Measurements from ENCODE around the gene FBXO31. TPM values are rescaled to one million over a fixed set of nuclear protein-coding genes. Genes with fewer than 3 reads are reported as not detected.

FBXO31 gene
- total and polyA plus RNA-seq, 10 of the 15 experiments (the other 5 are each of a cell fraction or from before 2014, with no cell fraction given) = 0.19 to 33.1 (median 10.3) TPM

DNA sequence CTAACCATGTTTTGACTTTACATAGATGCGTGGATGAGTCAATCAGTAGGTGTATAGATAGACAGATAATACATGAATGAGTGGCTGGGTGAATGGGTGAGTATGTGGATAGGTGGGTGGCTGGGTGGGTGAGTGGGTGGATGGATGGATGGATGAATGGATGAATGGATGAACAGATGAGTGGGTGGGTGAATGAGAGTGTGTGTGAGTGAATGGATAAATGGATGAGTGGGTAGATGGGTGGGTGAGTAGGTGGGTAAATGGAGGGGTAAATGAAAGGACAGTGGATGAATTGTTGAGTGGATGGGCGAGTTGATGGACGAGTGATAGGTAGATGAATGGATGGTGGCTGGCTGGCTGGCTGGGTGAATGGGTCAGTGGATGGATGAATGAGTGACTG lies 89.6 kb downstream of the FBXO31 start (continued):
- TF ChIP-seq E2F8 (IDR thresholded peaks at IDR 0.05; ENCODE audit: low read depth, partially characterized antibody) (no peak), TCF12 (IDR thresholded peaks at IDR 0.05; ENCODE audit: low read depth, low read length) (no peak)

DNA sequence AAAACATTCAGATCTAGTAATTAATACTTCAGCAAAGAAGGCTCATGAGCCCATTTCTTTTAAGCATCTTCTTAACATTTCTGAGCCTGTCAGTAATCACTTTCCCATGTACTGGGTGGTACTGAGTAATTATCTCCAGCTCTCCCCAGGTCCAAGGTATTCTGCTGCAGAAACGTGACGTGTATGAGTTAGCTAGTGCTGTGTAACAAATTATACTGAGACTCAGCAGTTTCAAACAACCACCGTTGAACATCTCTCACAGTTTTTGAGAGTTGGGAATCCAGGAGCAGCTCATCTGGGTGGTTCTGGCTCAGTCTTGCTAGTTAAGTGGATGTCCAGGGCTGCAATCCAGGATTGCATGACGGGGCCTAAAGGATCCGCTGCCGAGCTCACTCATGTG lies 91.6 kb downstream of the FBXO31 start:
- H3K4me2 ChIP-seq (ENCODE audit: control insufficient read depth, insufficient read depth) = no peak overlapping the region
- ChIA-PET CTCF (interaction anchor here (1.1 kb wide), 1 partner anchor 9 kb away, joined by 3 read pairs; no protein-coding TSS in a partner anchor), POLR2A (no interaction called here), RAD21 (ENCODE audit: unreplicated experiment) (no interaction called here), SMC1A (ENCODE audit: uncharacterized antibody, unreplicated experiment) (no interaction called here)
- BruUV-seq (replicated peaks) = no TSS peak
- no peak overlapping the region for H3K9ac ChIP-seq (ENCODE audit: control insufficient read depth, insufficient read depth, low read length)
- H3K27ac ChIP-seq (ENCODE audit: control insufficient read depth, insufficient read depth) = no peak overlapping the region
- no peaks in the 10 kb centered on the region for H3K79me2 ChIP-seq (ENCODE audit: control insufficient read depth, insufficient read depth, low read length)
- WGBS (ENCODE audit: insufficient coverage, insufficient replicate concordance, low lambda C conversion rate, missing lambda C conversion rate) = 72% methylated on average over 6 of the region's 6 CpGs
- no peaks in the 10 kb centered on the region for H3K36me3 ChIP-seq (ENCODE audit: control insufficient read depth in 2 of 2, insufficient read depth in 2 of 2, low read length in 1 of 2)
- intact Hi-C loops (cut with micrococcal nuclease; ENCODE audit: unreplicated experiment) (no loop called here), in situ Hi-C loops (cut with MboI) (no loop called here)
- H4K20me1 ChIP-seq (ENCODE audit: control insufficient read depth, insufficient read depth) = no peaks in the 10 kb centered on the region
- no peaks in the 10 kb centered on the region for H3K27me3 ChIP-seq (replicated peaks in 1 of 2; ENCODE audit: control insufficient read depth in 2 of 2, insufficient read depth in 2 of 2, low read length in 1 of 2)
- no peaks in the 10 kb centered on the region for H3K4me1 ChIP-seq (ENCODE audit: control insufficient read depth, insufficient read depth, low read length)
- no peak overlapping the region for H3K4me3 ChIP-seq
- ATAC-seq = no peak
- no peak overlapping the region for H2AFZ ChIP-seq (ENCODE audit: control insufficient read depth, low read depth, low read length)
- no peak for DNase-seq (ENCODE audit: low read depth, low spot score)
- H3K9me3 ChIP-seq (replicated peaks; ENCODE audit: control insufficient read depth, insufficient read depth, low read length) = no peaks in the 10 kb centered on the region; the same call in 2 of the 3 replicates
- FAIRE-seq = no peak
- TF ChIP-seq NRF1 (conservative IDR thresholded peaks at IDR 0.05; ENCODE audit: low read depth, low read length) = no peak
- TF ChIP-seq, protein P1, sequence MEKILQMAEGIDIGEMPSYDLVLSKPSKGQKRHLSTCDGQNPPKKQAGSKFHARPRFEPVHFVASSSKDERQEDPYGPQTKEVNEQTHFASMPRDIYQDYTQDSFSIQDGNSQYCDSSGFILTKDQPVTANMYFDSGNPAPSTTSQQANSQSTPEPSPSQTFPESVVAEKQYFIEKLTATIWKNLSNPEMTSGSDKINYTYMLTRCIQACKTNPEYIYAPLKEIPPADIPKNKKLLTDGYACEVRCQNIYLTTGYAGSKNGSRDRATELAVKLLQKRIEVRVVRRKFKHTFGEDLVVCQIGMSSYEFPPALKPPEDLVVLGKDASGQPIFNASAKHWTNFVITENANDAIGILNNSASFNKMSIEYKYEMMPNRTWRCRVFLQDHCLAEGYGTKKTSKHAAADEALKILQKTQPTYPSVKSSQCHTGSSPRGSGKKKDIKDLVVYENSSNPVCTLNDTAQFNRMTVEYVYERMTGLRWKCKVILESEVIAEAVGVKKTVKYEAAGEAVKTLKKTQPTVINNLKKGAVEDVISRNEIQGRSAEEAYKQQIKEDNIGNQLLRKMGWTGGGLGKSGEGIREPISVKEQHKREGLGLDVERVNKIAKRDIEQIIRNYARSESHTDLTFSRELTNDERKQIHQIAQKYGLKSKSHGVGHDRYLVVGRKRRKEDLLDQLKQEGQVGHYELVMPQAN (conservative IDR thresholded peaks at IDR 0.05) = no peak
- TF ChIP-seq ZNF24 (IDR thresholded peaks at IDR 0.05) = no peak
- no peak for TF ChIP-seq ZNF384 (IDR thresholded peaks at IDR 0.05; ENCODE audit: borderline replicate concordance, low read depth, low read length)
- no peak for TF ChIP-seq MTA3 (IDR thresholded peaks at IDR 0.05; ENCODE audit: borderline replicate concordance, low read length)
- no peak for TF ChIP-seq HDAC6 (IDR thresholded peaks at IDR 0.05; ENCODE audit: unreplicated experiment)
- TF ChIP-seq BCL11A (IDR thresholded peaks at IDR 0.05; ENCODE audit: low read depth, low read length) = no peak
- no peak for TF ChIP-seq ZZZ3 (IDR thresholded peaks at IDR 0.05; ENCODE audit: control insufficient read depth, insufficient read length, low read depth)
- TF ChIP-seq ZNF592 (IDR thresholded peaks at IDR 0.05) = no peak
